Measurements from ENCODE around the gene CACNB2. TPM values are rescaled to one million over a fixed set of nuclear protein-coding genes. Genes with fewer than 3 reads are reported as not detected.

The CACNB2 gene
- total RNA-seq, 1 experiment from 2014 or later = 3.2 TPM

DNA sequence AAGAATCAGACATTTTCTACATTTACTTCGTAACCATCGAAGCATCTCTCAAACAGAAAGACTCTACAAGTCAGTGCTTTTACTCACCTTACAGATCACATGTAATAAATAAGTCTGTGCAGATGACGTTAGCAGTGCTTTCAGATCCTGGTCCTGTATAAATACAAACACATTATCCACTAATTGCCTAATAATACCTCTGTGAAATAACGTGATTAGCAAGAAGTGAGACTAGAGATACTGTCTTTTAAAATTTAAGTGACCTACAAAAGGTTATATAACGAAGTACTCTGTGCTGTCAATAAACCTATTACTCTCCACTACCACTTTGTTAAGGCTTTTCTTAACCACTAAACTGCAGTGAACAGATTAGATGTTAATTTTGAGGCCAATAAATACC, 264.3 kb downstream of the CACNB2 start (continued):
- TF ChIP-seq, protein P1, sequence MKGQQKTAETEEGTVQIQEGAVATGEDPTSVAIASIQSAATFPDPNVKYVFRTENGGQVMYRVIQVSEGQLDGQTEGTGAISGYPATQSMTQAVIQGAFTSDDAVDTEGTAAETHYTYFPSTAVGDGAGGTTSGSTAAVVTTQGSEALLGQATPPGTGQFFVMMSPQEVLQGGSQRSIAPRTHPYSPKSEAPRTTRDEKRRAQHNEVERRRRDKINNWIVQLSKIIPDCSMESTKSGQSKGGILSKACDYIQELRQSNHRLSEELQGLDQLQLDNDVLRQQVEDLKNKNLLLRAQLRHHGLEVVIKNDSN (CRISPR knock-in tag; IDR thresholded peaks at IDR 0.05) = no peak
- TF ChIP-seq GABPB1 (CRISPR knock-in tag; IDR thresholded peaks at IDR 0.05) (no peak), TEAD4 (CRISPR knock-in tag; IDR thresholded peaks at IDR 0.05) (no peak), ZNF423 (CRISPR knock-in tag; IDR thresholded peaks at IDR 0.05) (no peak), ZNF396 (CRISPR knock-in tag; IDR thresholded peaks at IDR 0.05; ENCODE audit: borderline replicate concordance) (no peak), ZNF219 (CRISPR knock-in tag; IDR thresholded peaks at IDR 0.05; ENCODE audit: borderline replicate concordance) (no peak), TP53 (CRISPR knock-in tag; IDR thresholded peaks at IDR 0.05) (no peak)
- TF ChIP-seq, protein P2, sequence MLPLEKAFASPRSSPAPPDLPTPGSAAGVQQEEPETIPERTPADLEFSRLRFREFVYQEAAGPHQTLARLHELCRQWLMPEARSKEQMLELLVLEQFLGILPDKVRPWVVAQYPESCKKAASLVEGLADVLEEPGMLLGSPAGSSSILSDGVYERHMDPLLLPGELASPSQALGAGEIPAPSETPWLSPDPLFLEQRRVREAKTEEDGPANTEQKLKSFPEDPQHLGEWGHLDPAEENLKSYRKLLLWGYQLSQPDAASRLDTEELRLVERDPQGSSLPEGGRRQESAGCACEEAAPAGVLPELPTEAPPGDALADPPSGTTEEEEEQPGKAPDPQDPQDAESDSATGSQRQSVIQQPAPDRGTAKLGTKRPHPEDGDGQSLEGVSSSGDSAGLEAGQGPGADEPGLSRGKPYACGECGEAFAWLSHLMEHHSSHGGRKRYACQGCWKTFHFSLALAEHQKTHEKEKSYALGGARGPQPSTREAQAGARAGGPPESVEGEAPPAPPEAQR (CRISPR knock-in tag; IDR thresholded peaks at IDR 0.05) = no peak
- TF ChIP-seq, protein P3, sequence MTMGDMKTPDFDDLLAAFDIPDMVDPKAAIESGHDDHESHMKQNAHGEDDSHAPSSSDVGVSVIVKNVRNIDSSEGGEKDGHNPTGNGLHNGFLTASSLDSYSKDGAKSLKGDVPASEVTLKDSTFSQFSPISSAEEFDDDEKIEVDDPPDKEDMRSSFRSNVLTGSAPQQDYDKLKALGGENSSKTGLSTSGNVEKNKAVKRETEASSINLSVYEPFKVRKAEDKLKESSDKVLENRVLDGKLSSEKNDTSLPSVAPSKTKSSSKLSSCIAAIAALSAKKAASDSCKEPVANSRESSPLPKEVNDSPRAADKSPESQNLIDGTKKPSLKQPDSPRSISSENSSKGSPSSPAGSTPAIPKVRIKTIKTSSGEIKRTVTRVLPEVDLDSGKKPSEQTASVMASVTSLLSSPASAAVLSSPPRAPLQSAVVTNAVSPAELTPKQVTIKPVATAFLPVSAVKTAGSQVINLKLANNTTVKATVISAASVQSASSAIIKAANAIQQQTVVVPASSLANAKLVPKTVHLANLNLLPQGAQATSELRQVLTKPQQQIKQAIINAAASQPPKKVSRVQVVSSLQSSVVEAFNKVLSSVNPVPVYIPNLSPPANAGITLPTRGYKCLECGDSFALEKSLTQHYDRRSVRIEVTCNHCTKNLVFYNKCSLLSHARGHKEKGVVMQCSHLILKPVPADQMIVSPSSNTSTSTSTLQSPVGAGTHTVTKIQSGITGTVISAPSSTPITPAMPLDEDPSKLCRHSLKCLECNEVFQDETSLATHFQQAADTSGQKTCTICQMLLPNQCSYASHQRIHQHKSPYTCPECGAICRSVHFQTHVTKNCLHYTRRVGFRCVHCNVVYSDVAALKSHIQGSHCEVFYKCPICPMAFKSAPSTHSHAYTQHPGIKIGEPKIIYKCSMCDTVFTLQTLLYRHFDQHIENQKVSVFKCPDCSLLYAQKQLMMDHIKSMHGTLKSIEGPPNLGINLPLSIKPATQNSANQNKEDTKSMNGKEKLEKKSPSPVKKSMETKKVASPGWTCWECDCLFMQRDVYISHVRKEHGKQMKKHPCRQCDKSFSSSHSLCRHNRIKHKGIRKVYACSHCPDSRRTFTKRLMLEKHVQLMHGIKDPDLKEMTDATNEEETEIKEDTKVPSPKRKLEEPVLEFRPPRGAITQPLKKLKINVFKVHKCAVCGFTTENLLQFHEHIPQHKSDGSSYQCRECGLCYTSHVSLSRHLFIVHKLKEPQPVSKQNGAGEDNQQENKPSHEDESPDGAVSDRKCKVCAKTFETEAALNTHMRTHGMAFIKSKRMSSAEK (CRISPR knock-in tag; IDR thresholded peaks at IDR 0.05; ENCODE audit: borderline replicate concordance) = no peak
- TF ChIP-seq, protein P4, sequence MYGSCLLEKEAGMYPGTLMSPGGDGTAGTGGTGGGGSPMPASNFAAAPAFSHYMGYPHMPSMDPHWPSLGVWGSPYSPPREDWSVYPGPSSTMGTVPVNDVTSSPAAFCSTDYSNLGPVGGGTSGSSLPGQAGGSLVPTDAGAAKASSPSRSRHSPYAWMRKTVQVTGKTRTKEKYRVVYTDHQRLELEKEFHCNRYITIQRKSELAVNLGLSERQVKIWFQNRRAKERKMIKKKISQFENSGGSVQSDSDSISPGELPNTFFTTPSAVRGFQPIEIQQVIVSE (CRISPR knock-in tag; IDR thresholded peaks at IDR 0.05; ENCODE audit: borderline replicate concordance) = no peak
- TF ChIP-seq, protein P5, sequence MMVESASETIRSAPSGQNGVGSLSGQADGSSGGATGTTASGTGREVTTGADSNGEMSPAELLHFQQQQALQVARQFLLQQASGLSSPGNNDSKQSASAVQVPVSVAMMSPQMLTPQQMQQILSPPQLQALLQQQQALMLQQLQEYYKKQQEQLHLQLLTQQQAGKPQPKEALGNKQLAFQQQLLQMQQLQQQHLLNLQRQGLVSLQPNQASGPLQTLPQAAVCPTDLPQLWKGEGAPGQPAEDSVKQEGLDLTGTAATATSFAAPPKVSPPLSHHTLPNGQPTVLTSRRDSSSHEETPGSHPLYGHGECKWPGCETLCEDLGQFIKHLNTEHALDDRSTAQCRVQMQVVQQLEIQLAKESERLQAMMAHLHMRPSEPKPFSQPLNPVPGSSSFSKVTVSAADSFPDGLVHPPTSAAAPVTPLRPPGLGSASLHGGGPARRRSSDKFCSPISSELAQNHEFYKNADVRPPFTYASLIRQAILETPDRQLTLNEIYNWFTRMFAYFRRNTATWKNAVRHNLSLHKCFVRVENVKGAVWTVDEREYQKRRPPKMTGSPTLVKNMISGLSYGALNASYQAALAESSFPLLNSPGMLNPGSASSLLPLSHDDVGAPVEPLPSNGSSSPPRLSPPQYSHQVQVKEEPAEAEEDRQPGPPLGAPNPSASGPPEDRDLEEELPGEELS (CRISPR knock-in tag; IDR thresholded peaks at IDR 0.05) = no peak

DNA sequence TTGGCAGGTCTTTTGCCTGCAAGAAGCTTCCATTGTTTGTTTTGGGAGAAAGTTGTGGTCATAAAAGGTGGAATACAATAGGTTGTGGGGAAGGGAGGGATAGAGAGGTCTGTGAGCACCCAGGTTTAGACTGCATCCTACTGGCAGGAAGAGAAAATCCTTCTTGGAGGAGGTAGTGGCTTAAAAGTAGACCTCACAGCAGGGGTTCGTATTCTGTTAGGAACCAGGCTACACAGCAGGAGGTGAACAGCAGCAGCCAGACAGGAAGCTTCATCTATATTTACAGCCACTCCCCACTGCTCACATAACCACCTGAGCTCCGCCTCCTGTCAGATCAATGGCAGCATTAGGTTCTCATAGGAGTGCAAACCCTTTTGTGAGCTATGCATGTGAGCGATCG, 265.9 kb downstream of the CACNB2 start:
- ChIA-PET POLR2A (no interaction called here), CTCF (interaction anchor here (1.3 kb wide), 1 partner anchor 18 kb away, joined by 3 read pairs; no protein-coding TSS in a partner anchor)
- no peak for TF ChIP-seq PRRX2 (CRISPR knock-in tag; IDR thresholded peaks at IDR 0.05)
- Mint-ChIP-seq H3K9me3 (no peaks in the 10 kb centered on the region), H3K36me3 (no peaks in the 10 kb centered on the region), H3K27me3 (ENCODE audit: low read depth) (no peaks in the 10 kb centered on the region; the same call in 1 of the 2 replicates), H3K4me1 (peaks cover 16% of the 10 kb centered on the region), H3K4me3 (no peak overlapping the region), H3K27ac (no peak overlapping the region)
- ATAC-seq (peak; percentile 58), DNase-seq (ENCODE audit: low spot score) (peak; percentile 17)

DNA sequence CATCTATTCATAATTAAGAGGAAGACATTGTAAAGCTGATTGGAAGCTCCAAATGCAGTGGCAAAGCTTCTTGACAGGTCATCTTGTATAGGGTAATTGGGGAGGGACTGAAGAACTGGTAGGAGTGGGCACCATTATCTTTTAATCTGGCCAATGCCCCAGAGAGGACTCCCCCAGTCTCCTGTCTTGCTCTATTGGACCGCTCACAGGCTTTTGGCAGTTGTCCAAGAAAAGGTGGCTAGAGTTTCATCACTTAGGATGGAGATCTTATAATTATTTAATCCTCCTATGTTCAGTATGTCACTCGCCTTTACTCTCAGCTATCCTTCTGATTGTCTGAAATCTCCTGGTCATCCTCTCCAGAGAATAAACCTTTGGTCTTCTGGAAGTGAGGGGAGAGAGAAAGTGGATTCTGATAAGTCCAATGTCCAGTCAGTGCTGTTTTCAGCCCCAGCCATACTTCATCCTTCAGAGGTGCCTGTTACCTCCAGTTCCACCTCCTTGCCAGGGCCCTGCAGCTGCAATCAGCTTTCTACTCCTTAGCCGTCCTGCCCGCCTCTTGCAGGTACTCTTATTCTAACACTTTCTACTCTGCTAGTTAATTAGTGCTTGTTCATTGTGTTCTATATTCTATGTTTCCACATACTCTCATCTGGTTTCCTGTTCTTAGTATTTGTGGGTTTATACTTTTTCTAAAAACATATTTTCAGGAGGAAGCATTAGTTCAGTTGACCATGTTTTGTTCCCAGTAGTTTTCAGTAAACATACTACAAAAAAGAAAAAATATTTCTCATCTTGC, 269.6 kb downstream of the CACNB2 start:
- H3K27me3 Mint-ChIP-seq (ENCODE audit: low read depth) = no peaks in the 10 kb centered on the region
- CTCF ChIA-PET = no interaction called here
- no peak for DNase-seq (ENCODE audit: low spot score)
- TF ChIP-seq ZNF219 (CRISPR knock-in tag; IDR thresholded peaks at IDR 0.05; ENCODE audit: borderline replicate concordance) (no peak), RELA (CRISPR knock-in tag; IDR thresholded peaks at IDR 0.05; ENCODE audit: borderline replicate concordance) (no peak), GABPB1 (CRISPR knock-in tag; IDR thresholded peaks at IDR 0.05) (no peak), FOXJ3 (CRISPR knock-in tag; IDR thresholded peaks at IDR 0.05; ENCODE audit: borderline replicate concordance) (no peak), ATF1 (CRISPR knock-in tag; IDR thresholded peaks at IDR 0.05) (no peak), CREM (CRISPR knock-in tag; IDR thresholded peaks at IDR 0.05) (no peak), HMGA2 (CRISPR knock-in tag; IDR thresholded peaks at IDR 0.05) (no peak)
- TF ChIP-seq, protein P1 (CRISPR knock-in tag; IDR thresholded peaks at IDR 0.05) = no peak
- TF ChIP-seq, protein P6, sequence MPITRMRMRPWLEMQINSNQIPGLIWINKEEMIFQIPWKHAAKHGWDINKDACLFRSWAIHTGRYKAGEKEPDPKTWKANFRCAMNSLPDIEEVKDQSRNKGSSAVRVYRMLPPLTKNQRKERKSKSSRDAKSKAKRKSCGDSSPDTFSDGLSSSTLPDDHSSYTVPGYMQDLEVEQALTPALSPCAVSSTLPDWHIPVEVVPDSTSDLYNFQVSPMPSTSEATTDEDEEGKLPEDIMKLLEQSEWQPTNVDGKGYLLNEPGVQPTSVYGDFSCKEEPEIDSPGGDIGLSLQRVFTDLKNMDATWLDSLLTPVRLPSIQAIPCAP (CRISPR knock-in tag; IDR thresholded peaks at IDR 0.05) = no peak

More for the DNA sequence above, 269.6 kb downstream of the CACNB2 start:
- Mint-ChIP-seq H3K4me1 (peaks cover 7% of the 10 kb centered on the region), H3K4me3 (no peak overlapping the region), H3K27ac (no peak overlapping the region), H3K36me3 (no peaks in the 10 kb centered on the region), H3K9me3 (no peaks in the 10 kb centered on the region)
- POLR2A ChIA-PET = no interaction called here
- ATAC-seq = no peak
